ENCODE data around the gene TMBIM4. TPM values are rescaled to one million over a fixed set of nuclear protein-coding genes. Genes with fewer than 3 reads are reported as not detected.

TMBIM4 gene
- total and polyA plus RNA-seq, 2 experiments from 2014 or later, result 59.6 to 63.6 TPM

DNA sequence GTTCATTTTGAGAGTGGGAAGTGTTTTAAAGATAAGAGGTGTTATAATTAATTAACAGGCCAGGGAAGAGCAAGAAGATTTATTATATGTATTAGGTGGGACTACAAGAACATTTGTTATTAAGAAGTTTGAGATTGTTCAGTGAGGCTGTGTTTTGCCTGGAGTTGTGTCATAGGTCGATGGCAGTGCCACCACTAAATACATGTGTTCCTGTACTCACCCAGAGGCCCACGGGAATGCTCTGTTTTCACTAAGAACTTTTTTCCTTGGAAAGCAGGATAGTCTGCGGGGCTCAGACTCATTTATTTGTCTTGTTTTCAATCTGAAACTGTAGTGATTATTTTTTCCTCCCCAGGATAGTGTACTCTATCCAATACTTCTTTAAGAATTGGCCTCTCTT lies 29.3 kb upstream of the TMBIM4 start:
- no peak overlapping the region for H2AFZ ChIP-seq
- no peak for DNase-seq (ENCODE audit: low spot score)
- no peaks in the 10 kb centered on the region for H3F3A ChIP-seq (replicated peaks; ENCODE audit: low read depth)
- H3K27me3 ChIP-seq (ENCODE audit: insufficient read depth), result no peaks in the 10 kb centered on the region
- H3K4me1 Mint-ChIP-seq, result peaks cover 22% of the 10 kb centered on the region
- H3K79me2 ChIP-seq (replicated peaks; ENCODE audit: insufficient read depth), result no peaks in the 10 kb centered on the region
- no peak overlapping the region for H3K27ac Mint-ChIP-seq
- TF ChIP-seq, protein P1, sequence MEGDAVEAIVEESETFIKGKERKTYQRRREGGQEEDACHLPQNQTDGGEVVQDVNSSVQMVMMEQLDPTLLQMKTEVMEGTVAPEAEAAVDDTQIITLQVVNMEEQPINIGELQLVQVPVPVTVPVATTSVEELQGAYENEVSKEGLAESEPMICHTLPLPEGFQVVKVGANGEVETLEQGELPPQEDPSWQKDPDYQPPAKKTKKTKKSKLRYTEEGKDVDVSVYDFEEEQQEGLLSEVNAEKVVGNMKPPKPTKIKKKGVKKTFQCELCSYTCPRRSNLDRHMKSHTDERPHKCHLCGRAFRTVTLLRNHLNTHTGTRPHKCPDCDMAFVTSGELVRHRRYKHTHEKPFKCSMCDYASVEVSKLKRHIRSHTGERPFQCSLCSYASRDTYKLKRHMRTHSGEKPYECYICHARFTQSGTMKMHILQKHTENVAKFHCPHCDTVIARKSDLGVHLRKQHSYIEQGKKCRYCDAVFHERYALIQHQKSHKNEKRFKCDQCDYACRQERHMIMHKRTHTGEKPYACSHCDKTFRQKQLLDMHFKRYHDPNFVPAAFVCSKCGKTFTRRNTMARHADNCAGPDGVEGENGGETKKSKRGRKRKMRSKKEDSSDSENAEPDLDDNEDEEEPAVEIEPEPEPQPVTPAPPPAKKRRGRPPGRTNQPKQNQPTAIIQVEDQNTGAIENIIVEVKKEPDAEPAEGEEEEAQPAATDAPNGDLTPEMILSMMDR (conservative IDR thresholded peaks at IDR 0.05; ENCODE audit: low read depth in 2 of 2), result no peak
- TF ChIP-seq ZNF331 (CRISPR knock-in tag; IDR thresholded peaks at IDR 0.05; ENCODE audit: low read depth), result no peak
- no peak for TF ChIP-seq STAT1 (IDR thresholded peaks at IDR 0.05; ENCODE audit: unreplicated experiment)
- no peak for TF ChIP-seq EZH2phosphoT487 (IDR thresholded peaks at IDR 0.05; ENCODE audit: unreplicated experiment)
- TF ChIP-seq NANOG (IDR thresholded peaks at IDR 0.05; ENCODE audit: borderline replicate concordance), result no peak
- no peak for TF ChIP-seq CREB1 (CRISPR knock-in tag; IDR thresholded peaks at IDR 0.05; ENCODE audit: low read depth)
- TF ChIP-seq, protein P2, sequence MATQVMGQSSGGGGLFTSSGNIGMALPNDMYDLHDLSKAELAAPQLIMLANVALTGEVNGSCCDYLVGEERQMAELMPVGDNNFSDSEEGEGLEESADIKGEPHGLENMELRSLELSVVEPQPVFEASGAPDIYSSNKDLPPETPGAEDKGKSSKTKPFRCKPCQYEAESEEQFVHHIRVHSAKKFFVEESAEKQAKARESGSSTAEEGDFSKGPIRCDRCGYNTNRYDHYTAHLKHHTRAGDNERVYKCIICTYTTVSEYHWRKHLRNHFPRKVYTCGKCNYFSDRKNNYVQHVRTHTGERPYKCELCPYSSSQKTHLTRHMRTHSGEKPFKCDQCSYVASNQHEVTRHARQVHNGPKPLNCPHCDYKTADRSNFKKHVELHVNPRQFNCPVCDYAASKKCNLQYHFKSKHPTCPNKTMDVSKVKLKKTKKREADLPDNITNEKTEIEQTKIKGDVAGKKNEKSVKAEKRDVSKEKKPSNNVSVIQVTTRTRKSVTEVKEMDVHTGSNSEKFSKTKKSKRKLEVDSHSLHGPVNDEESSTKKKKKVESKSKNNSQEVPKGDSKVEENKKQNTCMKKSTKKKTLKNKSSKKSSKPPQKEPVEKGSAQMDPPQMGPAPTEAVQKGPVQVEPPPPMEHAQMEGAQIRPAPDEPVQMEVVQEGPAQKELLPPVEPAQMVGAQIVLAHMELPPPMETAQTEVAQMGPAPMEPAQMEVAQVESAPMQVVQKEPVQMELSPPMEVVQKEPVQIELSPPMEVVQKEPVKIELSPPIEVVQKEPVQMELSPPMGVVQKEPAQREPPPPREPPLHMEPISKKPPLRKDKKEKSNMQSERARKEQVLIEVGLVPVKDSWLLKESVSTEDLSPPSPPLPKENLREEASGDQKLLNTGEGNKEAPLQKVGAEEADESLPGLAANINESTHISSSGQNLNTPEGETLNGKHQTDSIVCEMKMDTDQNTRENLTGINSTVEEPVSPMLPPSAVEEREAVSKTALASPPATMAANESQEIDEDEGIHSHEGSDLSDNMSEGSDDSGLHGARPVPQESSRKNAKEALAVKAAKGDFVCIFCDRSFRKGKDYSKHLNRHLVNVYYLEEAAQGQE (IDR thresholded peaks at IDR 0.05; ENCODE audit: unreplicated experiment), result no peak
- TF ChIP-seq, protein P3, sequence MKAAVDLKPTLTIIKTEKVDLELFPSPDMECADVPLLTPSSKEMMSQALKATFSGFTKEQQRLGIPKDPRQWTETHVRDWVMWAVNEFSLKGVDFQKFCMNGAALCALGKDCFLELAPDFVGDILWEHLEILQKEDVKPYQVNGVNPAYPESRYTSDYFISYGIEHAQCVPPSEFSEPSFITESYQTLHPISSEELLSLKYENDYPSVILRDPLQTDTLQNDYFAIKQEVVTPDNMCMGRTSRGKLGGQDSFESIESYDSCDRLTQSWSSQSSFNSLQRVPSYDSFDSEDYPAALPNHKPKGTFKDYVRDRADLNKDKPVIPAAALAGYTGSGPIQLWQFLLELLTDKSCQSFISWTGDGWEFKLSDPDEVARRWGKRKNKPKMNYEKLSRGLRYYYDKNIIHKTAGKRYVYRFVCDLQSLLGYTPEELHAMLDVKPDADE (IDR thresholded peaks at IDR 0.05), result no peak
- TF ChIP-seq ZNF114 (CRISPR knock-in tag; IDR thresholded peaks at IDR 0.05), result no peak
- TF ChIP-seq, protein P4, sequence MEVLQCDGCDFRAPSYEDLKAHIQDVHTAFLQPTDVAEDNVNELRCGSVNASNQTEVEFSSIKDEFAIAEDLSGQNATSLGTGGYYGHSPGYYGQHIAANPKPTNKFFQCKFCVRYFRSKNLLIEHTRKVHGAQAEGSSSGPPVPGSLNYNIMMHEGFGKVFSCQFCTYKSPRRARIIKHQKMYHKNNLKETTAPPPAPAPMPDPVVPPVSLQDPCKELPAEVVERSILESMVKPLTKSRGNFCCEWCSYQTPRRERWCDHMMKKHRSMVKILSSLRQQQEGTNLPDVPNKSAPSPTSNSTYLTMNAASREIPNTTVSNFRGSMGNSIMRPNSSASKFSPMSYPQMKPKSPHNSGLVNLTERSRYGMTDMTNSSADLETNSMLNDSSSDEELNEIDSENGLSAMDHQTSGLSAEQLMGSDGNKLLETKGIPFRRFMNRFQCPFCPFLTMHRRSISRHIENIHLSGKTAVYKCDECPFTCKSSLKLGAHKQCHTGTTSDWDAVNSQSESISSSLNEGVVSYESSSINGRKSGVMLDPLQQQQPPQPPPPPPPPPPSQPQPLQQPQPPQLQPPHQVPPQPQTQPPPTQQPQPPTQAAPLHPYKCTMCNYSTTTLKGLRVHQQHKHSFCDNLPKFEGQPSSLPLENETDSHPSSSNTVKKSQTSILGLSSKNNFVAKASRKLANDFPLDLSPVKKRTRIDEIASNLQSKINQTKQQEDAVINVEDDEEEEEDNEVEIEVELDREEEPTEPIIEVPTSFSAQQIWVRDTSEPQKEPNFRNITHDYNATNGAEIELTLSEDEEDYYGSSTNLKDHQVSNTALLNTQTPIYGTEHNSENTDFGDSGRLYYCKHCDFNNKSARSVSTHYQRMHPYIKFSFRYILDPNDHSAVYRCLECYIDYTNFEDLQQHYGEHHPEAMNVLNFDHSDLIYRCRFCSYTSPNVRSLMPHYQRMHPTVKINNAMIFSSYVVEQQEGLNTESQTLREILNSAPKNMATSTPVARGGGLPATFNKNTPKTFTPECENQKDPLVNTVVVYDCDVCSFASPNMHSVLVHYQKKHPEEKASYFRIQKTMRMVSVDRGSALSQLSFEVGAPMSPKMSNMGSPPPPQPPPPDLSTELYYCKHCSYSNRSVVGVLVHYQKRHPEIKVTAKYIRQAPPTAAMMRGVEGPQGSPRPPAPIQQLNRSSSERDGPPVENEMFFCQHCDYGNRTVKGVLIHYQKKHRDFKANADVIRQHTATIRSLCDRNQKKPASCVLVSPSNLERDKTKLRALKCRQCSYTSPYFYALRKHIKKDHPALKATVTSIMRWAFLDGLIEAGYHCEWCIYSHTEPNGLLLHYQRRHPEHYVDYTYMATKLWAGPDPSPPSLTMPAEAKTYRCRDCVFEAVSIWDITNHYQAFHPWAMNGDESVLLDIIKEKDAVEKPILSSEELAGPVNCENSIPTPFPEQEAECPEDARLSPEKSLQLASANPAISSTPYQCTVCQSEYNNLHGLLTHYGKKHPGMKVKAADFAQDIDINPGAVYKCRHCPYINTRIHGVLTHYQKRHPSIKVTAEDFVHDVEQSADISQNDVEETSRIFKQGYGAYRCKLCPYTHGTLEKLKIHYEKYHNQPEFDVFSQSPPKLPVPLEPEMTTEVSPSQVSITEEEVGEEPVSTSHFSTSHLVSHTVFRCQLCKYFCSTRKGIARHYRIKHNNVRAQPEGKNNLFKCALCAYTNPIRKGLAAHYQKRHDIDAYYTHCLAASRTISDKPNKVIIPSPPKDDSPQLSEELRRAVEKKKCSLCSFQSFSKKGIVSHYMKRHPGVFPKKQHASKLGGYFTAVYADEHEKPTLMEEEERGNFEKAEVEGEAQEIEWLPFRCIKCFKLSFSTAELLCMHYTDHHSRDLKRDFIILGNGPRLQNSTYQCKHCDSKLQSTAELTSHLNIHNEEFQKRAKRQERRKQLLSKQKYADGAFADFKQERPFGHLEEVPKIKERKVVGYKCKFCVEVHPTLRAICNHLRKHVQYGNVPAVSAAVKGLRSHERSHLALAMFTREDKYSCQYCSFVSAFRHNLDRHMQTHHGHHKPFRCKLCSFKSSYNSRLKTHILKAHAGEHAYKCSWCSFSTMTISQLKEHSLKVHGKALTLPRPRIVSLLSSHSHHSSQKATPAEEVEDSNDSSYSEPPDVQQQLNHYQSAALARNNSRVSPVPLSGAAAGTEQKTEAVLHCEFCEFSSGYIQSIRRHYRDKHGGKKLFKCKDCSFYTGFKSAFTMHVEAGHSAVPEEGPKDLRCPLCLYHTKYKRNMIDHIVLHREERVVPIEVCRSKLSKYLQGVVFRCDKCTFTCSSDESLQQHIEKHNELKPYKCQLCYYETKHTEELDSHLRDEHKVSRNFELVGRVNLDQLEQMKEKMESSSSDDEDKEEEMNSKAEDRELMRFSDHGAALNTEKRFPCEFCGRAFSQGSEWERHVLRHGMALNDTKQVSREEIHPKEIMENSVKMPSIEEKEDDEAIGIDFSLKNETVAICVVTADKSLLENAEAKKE (CRISPR knock-in tag; IDR thresholded peaks at IDR 0.05), result no peak
- no peak for TF ChIP-seq JUNB (IDR thresholded peaks at IDR 0.05; ENCODE audit: unreplicated experiment)
- TF ChIP-seq POLR2AphosphoS5 (IDR thresholded peaks at IDR 0.05; ENCODE audit: low read depth), result no peak
- H3K36me3 ChIP-seq (ENCODE audit: insufficient read depth), result no peaks in the 10 kb centered on the region
- H3K4me1 ChIP-seq (ENCODE audit: insufficient read depth), result peaks cover 22% of the 10 kb centered on the region
- peaks cover 4% of the 10 kb centered on the region; the same call in 1 of the 3 replicates for H3K9me3 Mint-ChIP-seq
- H4K20me1 ChIP-seq (replicated peaks; ENCODE audit: insufficient read depth), result no peaks in the 10 kb centered on the region
- H3K9me2 ChIP-seq (ENCODE audit: insufficient read depth), result no peaks in the 10 kb centered on the region
- no peaks in the 10 kb centered on the region for H3K36me3 Mint-ChIP-seq (ENCODE audit: low read depth)
- no peak for ATAC-seq
- H3K4me3 Mint-ChIP-seq, result no peak overlapping the region
- H3K27me3 Mint-ChIP-seq (ENCODE audit: insufficient read depth, low read depth, poor library complexity), result peaks cover 2% of the 10 kb centered on the region
- no peak overlapping the region for H3K4me2 ChIP-seq
- H3K27ac ChIP-seq (ENCODE audit: low read depth), result no peak overlapping the region
- H3K4me3 ChIP-seq, result no peak overlapping the region
